KMS-11 (cell line): ENCODE data around the gene PRELID3B.

ENCODE experiments used
- H2AFZ ChIP-seq: fragments of 200-600 bp; sonication (generic); 2 replicates; pipeline ENCODE4 v1.6.1; 2016; ENCODE audit warnings: antibody characterized with exemption, mixed run types, low read depth
- H3K27ac ChIP-seq: fragments of 200-600 bp; sonication (generic); 2 replicates; pipeline ENCODE4 v1.6.1; 2016; ENCODE audit warnings: mild to moderate bottlenecking, mixed run types
- H3K27me3 ChIP-seq: fragments of 200-600 bp; sonication (generic); 2 replicates; pipeline ENCODE4 v1.6.1; 2017; ENCODE audit warnings: mild to moderate bottlenecking, low read depth, mixed run types, moderate library complexity; ENCODE audit not compliant: insufficient read depth
- H3K36me3 ChIP-seq: fragments of 200-600 bp; sonication (generic); 2 replicates; pipeline ENCODE4 v1.6.1; 2017; ENCODE audit warnings: mild to moderate bottlenecking, mixed run types; ENCODE audit not compliant: insufficient read depth
- H3K4me1 ChIP-seq: fragments of 200-600 bp; sonication (generic); 2 replicates; pipeline ENCODE4 v1.6.1; 2016; ENCODE audit warnings: mild to moderate bottlenecking, low read depth, mixed run types; ENCODE audit not compliant: poor library complexity, severe bottlenecking
- H3K4me2 ChIP-seq: fragments of 200-600 bp; sonication (generic); 2 replicates; pipeline ENCODE4 v1.7.0; 2016; ENCODE audit warnings: mild to moderate bottlenecking, mixed run types
- H3K4me3 ChIP-seq: fragments of 200-600 bp; sonication (generic); IDR thresholded peaks from 2 replicates; pipeline ENCODE4 v1.6.1; 2017; ENCODE audit warnings: low read depth, low read length, mixed read lengths; ENCODE audit not compliant: insufficient read depth
- H3K79me2 ChIP-seq: fragments of 200-600 bp; sonication (generic); 2 replicates; pipeline ENCODE4 v1.6.1; 2016; ENCODE audit warnings: low read depth, mixed run types; ENCODE audit not compliant: insufficient read depth
- H3K9ac ChIP-seq: fragments of 200-600 bp; sonication (generic); 2 replicates; pipeline ENCODE4 v1.6.1; 2016; ENCODE audit warnings: mild to moderate bottlenecking, mixed run types
- H4K20me1 ChIP-seq: fragments of 200-600 bp; sonication (generic); 2 replicates; pipeline ENCODE4 v1.6.1; 2016; ENCODE audit warnings: mild to moderate bottlenecking, mixed run types; ENCODE audit not compliant: insufficient read depth
- CTCF ChIP-seq: fragments of 200-600 bp; sonication (generic); conservative IDR thresholded peaks from 2 replicates; pipeline ENCODE4 v1.6.1; 2017; ENCODE audit warnings: low read depth, mild to moderate bottlenecking, antibody characterized with exemption, low read length, moderate library complexity, mixed read lengths

Gene PRELID3B

GRCh38 chr20:59050437-59050836 is 7.9 kb upstream of the PRELID3B start:
- Histone ChIP-seq H3K79me2 (no peaks in the 10 kb centered on the region), H3K27ac (no peak overlapping the region)

GRCh38 chr20:59048681-59049030 is 6.1 kb upstream of the PRELID3B start:
- no peak overlapping the region for H3K4me3 ChIP-seq
- H3K79me2 ChIP-seq = no peaks in the 10 kb centered on the region
- no peaks in the 10 kb centered on the region for H4K20me1 ChIP-seq
- no peak overlapping the region for H3K27ac ChIP-seq
- no peaks in the 10 kb centered on the region for H3K4me1 ChIP-seq
- no peaks in the 10 kb centered on the region for H3K36me3 ChIP-seq
- H3K4me2 ChIP-seq = no peak overlapping the region
- H3K27me3 ChIP-seq = no peaks in the 10 kb centered on the region
- TF ChIP-seq CTCF = no peak
- no peak overlapping the region for H3K9ac ChIP-seq
- no peak overlapping the region for H2AFZ ChIP-seq

More at GRCh38 chr20:59050437-59050836, 7.9 kb upstream of the PRELID3B start:
- Histone ChIP-seq H3K36me3 (no peaks in the 10 kb centered on the region), H2AFZ (no peak overlapping the region), H3K9ac (no peak overlapping the region), H3K4me3 (no peak overlapping the region), H4K20me1 (no peaks in the 10 kb centered on the region), H3K4me2 (no peak overlapping the region), H3K4me1 (no peaks in the 10 kb centered on the region), H3K27me3 (no peaks in the 10 kb centered on the region)
- TF ChIP-seq CTCF = no peak

- H3K9ac ChIP-seq = no peak overlapping the region
- H3K27ac ChIP-seq = no peak overlapping the region
- no peak overlapping the region for H3K4me3 ChIP-seq
- H2AFZ ChIP-seq = no peak overlapping the region
- H3K79me2 ChIP-seq = no peaks in the 10 kb centered on the region
- no peak overlapping the region for H3K4me2 ChIP-seq
- H3K36me3 ChIP-seq = no peaks in the 10 kb centered on the region
- H3K4me1 ChIP-seq = peaks cover 3% of the 10 kb centered on the region
- no peaks in the 10 kb centered on the region for H4K20me1 ChIP-seq
- H3K27me3 ChIP-seq = no peaks in the 10 kb centered on the region
- no peak for TF ChIP-seq CTCF
These were observed 5.5 kb upstream of the PRELID3B start for GRCh38 chr20:59047938-59048680.

- Histone ChIP-seq H3K9ac (no peak overlapping the region), H3K4me1 (peaks cover 6% of the 10 kb centered on the region), H3K4me2 (no peak overlapping the region), H2AFZ (no peak overlapping the region), H4K20me1 (no peaks in the 10 kb centered on the region), H3K36me3 (no peaks in the 10 kb centered on the region), H3K4me3 (no peak overlapping the region), H3K27me3 (no peaks in the 10 kb centered on the region), H3K79me2 (peaks cover 7% of the 10 kb centered on the region), H3K27ac (no peak overlapping the region)
- no peak for TF ChIP-seq CTCF
These were observed 4.3 kb upstream of the PRELID3B start for GRCh38 chr20:59046862-59047261.
